H1 (cell line): Measurements from ENCODE around the gene LEMD1. TPM values are rescaled to one million over a fixed set of nuclear protein-coding genes. Genes with fewer than 3 reads are reported as not detected.

Experiments
- CTCF ChIA-PET: fragments of 300-600 bp; sonication (Branson Sonifier 250); formaldehyde crosslinking; loops from one replicate; lab custom pipeline; 2021; ENCODE audit not compliant: partially characterized antibody; lab: Charles Lee
- POLR2A ChIA-PET: fragments of 300-600 bp; sonication (Branson Sonifier 250); formaldehyde crosslinking; loops from one replicate; lab custom pipeline; 2021; ENCODE audit warnings: inconsistent platforms; ENCODE audit not compliant: partially characterized antibody; lab: Charles Lee
- DNase-seq, 2 experiments: peaks; one replicate each; pipeline versions ENCODE4 v3.0.0 to v3.0.0-alpha.2; 2010 to 2022; ENCODE audit warnings: low spot score in 2 of 2, low read depth in 1 of 2, mixed read lengths in 1 of 2
- FAIRE-seq: peaks from 2 replicates; lab custom pipeline; 2011; peaks lifted over from hg19 to GRCh38; lab: Jason Lieb, UNC
- H2AFZ ChIP-seq: 2 replicates; pipeline ENCODE4 v1.8.1; 2012; ENCODE audit warnings: low read length, inconsistent platforms
- H2AK5ac ChIP-seq: 2 replicates; pipeline ENCODE4 v1.6.1; 2013; ENCODE audit warnings: low read depth, low read length
- H2BK120ac ChIP-seq: replicated peaks from 2 replicates; pipeline ENCODE3; 2013; ENCODE audit warnings: low read depth, low read length, inconsistent platforms
- H2BK12ac ChIP-seq: 2 replicates; pipeline ENCODE4 v1.6.1; 2013; ENCODE audit warnings: low read depth, low read length
- H2BK15ac ChIP-seq: 2 replicates; pipeline ENCODE4 v1.6.1; 2013; ENCODE audit warnings: low read length
- H2BK20ac ChIP-seq: 2 replicates; pipeline ENCODE4 v1.6.1; 2013; ENCODE audit warnings: low read length
- H2BK5ac ChIP-seq: 2 replicates; pipeline ENCODE4 v1.6.1; 2013; ENCODE audit warnings: low read depth, low read length
- H3K14ac ChIP-seq: 2 replicates; pipeline ENCODE4 v1.6.1; 2013; ENCODE audit warnings: inconsistent platforms; ENCODE audit not compliant: insufficient read length
- H3K18ac ChIP-seq: 2 replicates; pipeline ENCODE4 v1.6.1; 2013; ENCODE audit warnings: low read length; ENCODE audit errors: extremely low read depth
- H3K23ac ChIP-seq: 2 replicates; pipeline ENCODE4 v1.6.1; 2013; ENCODE audit warnings: inconsistent platforms; ENCODE audit not compliant: insufficient read length
- H3K23me2 ChIP-seq: 2 replicates; pipeline ENCODE4 v1.6.1; 2013; ENCODE audit warnings: low read depth, low read length
- H3K27ac ChIP-seq: 2 replicates; pipeline ENCODE4 v1.6.1; 2011; ENCODE audit warnings: low read depth, low read length, inconsistent platforms
- H3K27me3 ChIP-seq, 4 experiments: replicated peaks in 1 of 4; 1 replicate in 1 of 4; 2 replicates in 3 of 4; pipeline versions ENCODE4 v1.6.1 to v1.8.1; 2011 to 2013; ENCODE audit warnings: low read length in 3 of 4, mild to moderate bottlenecking in 3 of 4, inconsistent platforms in 2 of 4, mixed read lengths in 2 of 4, moderate library complexity in 1 of 4; ENCODE audit not compliant: control insufficient read depth in 3 of 4, insufficient read depth in 3 of 4; ENCODE audit errors: extremely low read depth in 1 of 4
- H3K36me3 ChIP-seq, 4 experiments: 2 replicates each; pipeline versions ENCODE4 v1.6.1 to v1.8.1; 2011 to 2013; ENCODE audit warnings: mild to moderate bottlenecking in 4 of 4, low read length in 3 of 4, moderate library complexity in 2 of 4, control low read depth in 1 of 4, inconsistent platforms in 1 of 4; ENCODE audit not compliant: insufficient read depth in 4 of 4, control insufficient read depth in 2 of 4
- H3K4ac ChIP-seq: replicated peaks from 2 replicates; pipeline ENCODE3; 2013; ENCODE audit warnings: low read length, low read depth, mixed read lengths, inconsistent platforms; ENCODE audit not compliant: insufficient read length
- H3K4me1 ChIP-seq, 4 experiments: replicated peaks in 1 of 4; 1 replicate in 1 of 4; 2 replicates in 3 of 4; pipeline versions ENCODE4 v1.6.1 to v1.8.1; 2011 to 2013; ENCODE audit warnings: low read length in 3 of 4, inconsistent platforms in 2 of 4, mixed read lengths in 1 of 4; ENCODE audit not compliant: insufficient read depth in 4 of 4, control insufficient read depth in 3 of 4
- H3K4me2 ChIP-seq, 2 experiments: 2 replicates each; pipeline versions ENCODE4 v1.6.1 to v1.8.1; 2011 to 2013; ENCODE audit warnings: low read depth in 2 of 2, low read length in 2 of 2, control low read depth in 1 of 2, inconsistent platforms in 1 of 2, mild to moderate bottlenecking in 1 of 2; ENCODE audit not compliant: insufficient read depth in 1 of 2
- H3K4me3 ChIP-seq, 4 experiments: fragments of 200-600, 300-600 bp in 1 of 4; sonication (generic), shearing (Covaris generic), sonication (Bioruptor Twin) in 1 of 4; 2 replicates each; pipeline versions ENCODE4 v1.5.1 to v1.8.1; 2011 to 2016; ENCODE audit warnings: low read length in 4 of 4, low read depth in 3 of 4, control low read depth in 2 of 4, inconsistent platforms in 2 of 4, mild to moderate bottlenecking in 2 of 4, mixed read lengths in 1 of 4, moderate library complexity in 1 of 4; ENCODE audit not compliant: insufficient read depth in 2 of 4; ENCODE audit errors: extremely low read depth in 1 of 4
- H3K56ac ChIP-seq: replicated peaks from 2 replicates; pipeline ENCODE3; 2013; ENCODE audit warnings: low read depth, mild to moderate bottlenecking, mixed read lengths, low read length, inconsistent platforms; ENCODE audit not compliant: insufficient read length
- H3K79me1 ChIP-seq: 2 replicates; pipeline ENCODE4 v1.6.1; 2013; ENCODE audit warnings: low read depth, low read length, control low read depth
- H3K79me2 ChIP-seq, 2 experiments: 2 replicates each; pipeline versions ENCODE4 v1.6.1 to v1.8.1; 2012 to 2013; ENCODE audit warnings: low read length in 2 of 2, mild to moderate bottlenecking in 2 of 2, inconsistent platforms in 1 of 2; ENCODE audit not compliant: insufficient read depth in 2 of 2, control insufficient read depth in 1 of 2
- H3K9ac ChIP-seq, 4 experiments: replicated peaks in 1 of 4; 1 replicate in 1 of 4; 2 replicates in 3 of 4; pipeline versions ENCODE4 v1.6.1 to v1.8.1; 2011 to 2013; ENCODE audit warnings: low read depth in 3 of 4, low read length in 3 of 4, control low read depth in 2 of 4, mild to moderate bottlenecking in 2 of 4, moderate library complexity in 2 of 4, inconsistent platforms in 1 of 4; ENCODE audit errors: extremely low read depth in 1 of 4
- H3K9me3 ChIP-seq, 2 experiments: 2 replicates each; pipeline versions ENCODE4 v1.6.1 to v1.8.1; 2012 to 2013; ENCODE audit warnings: mild to moderate bottlenecking in 2 of 2, moderate library complexity in 2 of 2, control low read depth in 1 of 2, inconsistent platforms in 1 of 2, low read depth in 1 of 2, low read length in 1 of 2, mixed read lengths in 1 of 2; ENCODE audit not compliant: insufficient read depth in 2 of 2
- H4K20me1 ChIP-seq, 2 experiments: replicated peaks in 1 of 2; 2 replicates each; pipeline versions ENCODE3 to v1.8.1; 2011 to 2013; ENCODE audit warnings: inconsistent platforms in 2 of 2, low read length in 2 of 2, mild to moderate bottlenecking in 1 of 2; ENCODE audit not compliant: insufficient read depth in 2 of 2, control insufficient read depth in 1 of 2
- H4K5ac ChIP-seq: 2 replicates; pipeline ENCODE4 v1.6.1; 2013; ENCODE audit warnings: low read length, low read depth, mixed read lengths, inconsistent platforms; ENCODE audit not compliant: insufficient read length
- H4K8ac ChIP-seq: 2 replicates; pipeline ENCODE4 v1.8.0; 2013; ENCODE audit warnings: mild to moderate bottlenecking, moderate library complexity, low read length, inconsistent platforms; ENCODE audit not compliant: insufficient read depth; ENCODE audit errors: extremely low read depth
- H4K91ac ChIP-seq: replicated peaks from 2 replicates; pipeline ENCODE3; 2013; ENCODE audit warnings: low read length, mixed read lengths, inconsistent platforms; ENCODE audit not compliant: insufficient read length
- GABPA ChIP-seq: IDR thresholded peaks from 2 replicates; pipeline ENCODE4 v1.6.1; 2011; ENCODE audit warnings: mild to moderate bottlenecking, low read length, moderate library complexity, borderline replicate concordance; ENCODE audit not compliant: insufficient read depth
- POLR2A ChIP-seq, 2 experiments: IDR thresholded peaks; 1 replicate in 1 of 2; 2 replicates in 1 of 2; pipeline ENCODE4 v1.6.1; 2011; ENCODE audit warnings: low read depth in 2 of 2, low read length in 2 of 2, mild to moderate bottlenecking in 2 of 2; ENCODE audit errors: control extremely low read depth in 1 of 2
- WGBS, 2 experiments: shearing (Covaris generic) in 1 of 2; methylation state at CpG; one replicate each; pipeline versions ENCODE4 v1.1.6 to v1.1.7; 2013 to 2015; ENCODE audit warnings: low lambda C conversion rate in 2 of 2, mixed read lengths in 2 of 2, inconsistent platforms in 1 of 2, low coverage in 1 of 2, missing lambda C conversion rate in 1 of 2; ENCODE audit not compliant: insufficient replicate concordance in 2 of 2, insufficient coverage in 1 of 2, insufficient read length in 1 of 2; ENCODE audit errors: extremely low coverage in 1 of 2, missing lambda C conversion rate in 1 of 2; 5-methylcytosine and 5-hydroxymethylcytosine counted together
- polyA plus RNA-seq, 7 experiments: library from polyadenylated mRNA; depleted of rRNA in 3 of 7; stranded (reverse) in 5 of 7; unstranded in 2 of 7; fragments of >200 nt in 5 of 7; fragments of 200-250 nt in 2 of 7; gene quantifications; 1 replicate in 5 of 7; 2 replicates in 1 of 7; 4 replicates in 1 of 7; pipeline versions ENCODE4 v1.2.1 to v1.2.3, GENCODE V29; 2011 to 2013; ENCODE audit warnings: missing spikeins in 2 of 7, mixed read lengths in 2 of 7
- total RNA-seq: library from RNA; stranded (reverse); fragmentation: NEBNext Ultra II Directional; extraction: Animal tissue kit (Norgen Biotek cat#: 25700); gene quantifications from 2 replicates; pipeline ENCODE4 v1.2.1, GENCODE V29; 2021

The LEMD1 gene
- total and polyA plus RNA-seq, 2 of the 8 experiments (the other 6 are each of a cell fraction or from before 2014, with no cell fraction given): 10.0 to 10.5 TPM

DNA sequence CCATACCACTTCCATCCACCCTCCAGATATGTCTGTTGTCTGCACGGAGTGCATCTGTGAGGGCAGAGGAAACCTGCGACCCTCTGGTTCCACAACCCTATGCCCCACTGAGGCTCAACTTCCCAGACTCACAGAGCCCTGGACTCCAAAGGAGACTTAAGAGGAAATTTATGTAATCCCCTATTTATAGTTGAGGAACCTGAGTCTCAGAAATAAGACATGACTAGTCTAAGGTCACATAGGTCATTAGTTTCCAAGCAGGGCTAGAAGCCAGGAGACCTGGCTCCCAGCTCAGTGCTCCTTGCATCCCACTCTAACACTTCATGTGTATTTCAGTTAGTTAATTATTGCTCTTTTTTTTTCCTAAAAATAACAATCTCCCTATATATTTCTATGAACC, 15.7 kb upstream of the LEMD1 start:
- Histone ChIP-seq H3K27me3 (peaks cover 0 to 15% (median 6%) of the 10 kb centered on the region in 4 experiments; a peak in 4 of 7 replicates), H3K4ac (no peak overlapping the region), H4K91ac (no peak overlapping the region), H2BK15ac (0 out of 2 replicates have a peak overlapping the region, but pooled peaks have one; percentile 18), H2BK20ac (no peak overlapping the region), H3K18ac (no peak overlapping the region), H3K79me1 (no peaks in the 10 kb centered on the region; the same call in 1 of the 2 replicates), H3K4me3 (no peak overlapping the region), H3K27ac (no peak overlapping the region), H3K9me3 (no peaks in the 10 kb centered on the region), H2BK5ac (no peak overlapping the region), H3K36me3 (no peaks in the 10 kb centered on the region), H4K5ac (no peak overlapping the region), H2BK12ac (no peak overlapping the region), H4K20me1 (peaks cover 0 to 2% of the 10 kb centered on the region in 2 experiments), H3K9ac (no peak overlapping the region), H2AFZ (no peak overlapping the region), H3K14ac (no peak overlapping the region), H2AK5ac (no peak overlapping the region; the same call in 1 of the 2 replicates), H3K79me2 (no peaks in the 10 kb centered on the region), H2BK120ac (no peak overlapping the region), H3K23ac (no peak overlapping the region), H3K23me2 (no peaks in the 10 kb centered on the region), H4K8ac (no peak overlapping the region), H3K4me1 (peaks cover 26 to 42% (median 32%) of the 10 kb centered on the region in 4 experiments), H3K4me2 (no peak overlapping the region), H3K56ac (no peak overlapping the region)
- WGBS, 2 experiments: 90% methylated on average over 2 of the region's 2 CpGs; no CpG with 5 or more reads in 1 of the 2 experiments
- DNase-seq (no peak), FAIRE-seq (no peak)
- ChIA-PET CTCF (interaction anchor here (0.9 to 30.2 kb wide), 6 partner anchors 12 to 228 kb away, joined by 3 to 767 read pairs (median 106); partner anchors contain the start of genes BLACAT1 and LEMD1), POLR2A (interaction anchor here (3.0 to 13.3 kb wide), 2 partner anchors 10 to 18 kb away, joined by 24 to 220 read pairs; partner anchors contain the start of gene BLACAT1)
- TF ChIP-seq GABPA: no peak
- TF ChIP-seq POLR2A (IDR thresholded peaks at IDR 0.05; ENCODE audit: control extremely low read depth in 1 of 2, low read depth in 2 of 2, low read length in 2 of 2): 0 out of 3 replicates have a peak, but pooled peaks of 1 of the 2 experiments have one; percentile 31
